GM23248 (cell line): ENCODE data around the gene GCSAM.

Experiments used
- EZH2 ChIP-seq: fragments of 200-600 bp; sonication (generic); IDR thresholded peaks from 2 replicates; pipeline ENCODE4 v1.6.1; 2018; ENCODE audit warnings: antibody characterized with exemption, mild to moderate bottlenecking; ENCODE audit not compliant: insufficient read depth, poor library complexity, severe bottlenecking
- EZH2phosphoT487 ChIP-seq: fragments of 200-600 bp; sonication (generic); IDR thresholded peaks from 2 replicates; pipeline ENCODE4 v1.6.1; 2018; ENCODE audit warnings: antibody characterized with exemption, moderate library complexity, mild to moderate bottlenecking, low read depth; ENCODE audit not compliant: insufficient read depth

DNA sequence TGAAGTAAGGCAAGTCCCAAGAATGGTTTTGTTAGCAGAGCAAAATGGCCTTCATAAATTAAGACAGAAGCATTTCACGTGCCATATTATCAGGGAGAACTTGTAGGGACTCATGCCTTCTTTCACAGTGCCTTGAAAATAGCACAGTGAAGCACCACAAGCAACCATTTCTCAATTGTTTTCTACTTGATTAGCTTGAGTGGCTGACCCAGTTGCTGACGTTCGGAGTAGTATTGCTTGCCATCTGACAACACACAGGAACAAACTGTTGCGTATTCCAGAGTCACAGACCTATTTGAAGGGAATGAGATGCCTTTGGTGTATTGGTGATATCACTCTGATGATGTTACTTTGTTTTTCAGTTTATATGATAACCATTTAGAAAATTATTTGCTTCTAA is 49.8 kb downstream of the GCSAM start:
- TF ChIP-seq EZH2phosphoT487, result no peak
- TF ChIP-seq EZH2, result no peak
